GM12878 (cell line): Measurements from ENCODE around the gene TCERG1L. TPM values are rescaled to one million over a fixed set of nuclear protein-coding genes. Genes with fewer than 3 reads are reported as not detected.

Source experiments
- ATAC-seq: fragments of 200-7000 bp; cut with Tn5 transposase; 3 replicates; pipeline ENCODE4 v1.9.1; 2020; ENCODE audit warnings: mild to moderate bottlenecking, moderate library complexity
- BruUV-seq: library from RNA; stranded (reverse); fragments of 400-500 nt; replicated peaks from 2 replicates; lab custom pipeline; 2021; lab: Mats Ljungman, UMichigan
- CTCF ChIA-PET: fragments of 300-600 bp; sonication (Branson Sonifier 250); formaldehyde crosslinking; extraction: SDS; loops from one replicate; lab custom pipeline; 2021; ENCODE audit warnings: inconsistent platforms; lab: Yijun Ruan, JAX
- POLR2A ChIA-PET: fragments of 350-600 bp; formaldehyde crosslinking; extraction: SDS; loops from one replicate; lab custom pipeline; 2021; ENCODE audit warnings: inconsistent platforms; lab: Charles Lee
- RAD21 ChIA-PET: fragments of 300-600 bp; sonication (Branson Sonifier 250); formaldehyde crosslinking; loops from one replicate; lab custom pipeline; 2023; ENCODE audit warnings: antibody characterized with exemption; ENCODE audit not compliant: unreplicated experiment; lab: Charles Lee
- SMC1A ChIA-PET: fragments of 300-600 bp; sonication (Branson Sonifier 250); formaldehyde crosslinking; loops from one replicate; lab custom pipeline; 2023; ENCODE audit not compliant: unreplicated experiment, uncharacterized antibody; lab: Charles Lee
- DNase-seq: peaks from one replicate; pipeline ENCODE4 v3.0.0-alpha.2; 2011; ENCODE audit warnings: low read depth, low spot score
- FAIRE-seq: peaks from 3 replicates; lab custom pipeline; 2011; peaks lifted over from hg19 to GRCh38; lab: Jason Lieb, UNC
- H2AFZ ChIP-seq: 2 replicates; pipeline ENCODE4 v1.6.0; 2011; ENCODE audit warnings: low read depth, low read length, control low read depth; ENCODE audit not compliant: control insufficient read depth
- H3K27ac ChIP-seq: 2 replicates; pipeline ENCODE4 v1.5.1; 2011; ENCODE audit warnings: control low read depth; ENCODE audit not compliant: control insufficient read depth, insufficient read depth
- H3K27me3 ChIP-seq, 2 experiments: replicated peaks in 1 of 2; 2 replicates each; pipeline versions ENCODE4 v1.6.0 to v1.6.1; 2011; ENCODE audit warnings: low read length in 1 of 2; ENCODE audit not compliant: control insufficient read depth in 2 of 2, insufficient read depth in 2 of 2
- H3K36me3 ChIP-seq, 2 experiments: 2 replicates each; pipeline ENCODE4 v1.5.1; 2011; ENCODE audit warnings: low read length in 1 of 2; ENCODE audit not compliant: control insufficient read depth in 2 of 2, insufficient read depth in 2 of 2
- H3K4me1 ChIP-seq: 2 replicates; pipeline ENCODE4 v1.6.1; 2011; ENCODE audit warnings: mild to moderate bottlenecking, low read length, moderate library complexity, mixed read lengths; ENCODE audit not compliant: control insufficient read depth, insufficient read depth
- H3K4me2 ChIP-seq: 2 replicates; pipeline ENCODE4 v1.6.0; 2011; ENCODE audit warnings: control low read depth; ENCODE audit not compliant: control insufficient read depth, insufficient read depth
- H3K4me3 ChIP-seq: fragments of 200-600 bp; sonication (generic); 2 replicates; pipeline ENCODE4 v1.5.1; 2016
- H3K79me2 ChIP-seq: 2 replicates; pipeline ENCODE4 v1.6.0; 2011; ENCODE audit warnings: low read length; ENCODE audit not compliant: control insufficient read depth, insufficient read depth
- H3K9ac ChIP-seq: 2 replicates; pipeline ENCODE4 v1.8.0; 2011; ENCODE audit warnings: low read length, control low read depth, mixed read lengths; ENCODE audit not compliant: control insufficient read depth, insufficient read depth
- H3K9me3 ChIP-seq: replicated peaks from 3 replicates; pipeline ENCODE4 v1.5.1; 2011; ENCODE audit warnings: mild to moderate bottlenecking, low read length; ENCODE audit not compliant: control insufficient read depth, insufficient read depth
- H4K20me1 ChIP-seq: 2 replicates; pipeline ENCODE4 v1.6.0; 2011; ENCODE audit not compliant: control insufficient read depth, insufficient read depth
- BHLHE40 ChIP-seq, 2 experiments: fragments of 450-650 bp in 1 of 2; IDR thresholded peaks; 2 replicates each; pipeline ENCODE4 v1.6.1; 2011 to 2017; ENCODE audit warnings: low read depth in 2 of 2, borderline replicate concordance in 1 of 2, improper control_type of control experiment in 1 of 2, low read length in 1 of 2, mild to moderate bottlenecking in 1 of 2
- HDAC6 ChIP-seq: fragments of 200-600 bp; sonication (generic); IDR thresholded peaks from one replicate; pipeline ENCODE4 v1.8.0; 2017; ENCODE audit warnings: antibody characterized with exemption; ENCODE audit not compliant: unreplicated experiment
- KLF5 ChIP-seq: fragments of 450-650 bp; IDR thresholded peaks from 2 replicates; pipeline ENCODE4 v1.6.1; 2014; ENCODE audit warnings: mild to moderate bottlenecking; ENCODE audit not compliant: partially characterized antibody
- PKNOX1 ChIP-seq: fragments of 450-650 bp; IDR thresholded peaks from 2 replicates; pipeline ENCODE4 v1.6.1; 2016; ENCODE audit warnings: mild to moderate bottlenecking
- TCF3 ChIP-seq: IDR thresholded peaks from 2 replicates; pipeline ENCODE4 v1.6.1; 2012; ENCODE audit warnings: low read depth, mild to moderate bottlenecking, low read length, borderline replicate concordance; ENCODE audit not compliant: insufficient read depth
- WRNIP1 ChIP-seq: IDR thresholded peaks from 2 replicates; pipeline ENCODE4 v1.6.1; 2011; ENCODE audit warnings: low read depth, low read length, improper control_type of control experiment, borderline replicate concordance
- ZNF592 ChIP-seq: fragments of 450-650 bp; IDR thresholded peaks from 2 replicates; pipeline ENCODE4 v1.6.1; 2017; ENCODE audit warnings: mild to moderate bottlenecking, moderate library complexity
- ZSCAN29 ChIP-seq: fragments of 450-650 bp; IDR thresholded peaks from 2 replicates; pipeline ENCODE4 v1.6.1; 2017; ENCODE audit warnings: mild to moderate bottlenecking, moderate library complexity
- WGBS: methylation state at CpG from one replicate; pipeline ENCODE4 v1.1.6; 2016; ENCODE audit warnings: low lambda C conversion rate; ENCODE audit not compliant: insufficient replicate concordance, insufficient coverage; ENCODE audit errors: missing lambda C conversion rate; 5-methylcytosine and 5-hydroxymethylcytosine counted together
- in situ Hi-C: fragments of 300-500 bp; cut with MboI; formaldehyde crosslinking; loops from 9 replicates; pipeline ENCODE4 v1.14.3; 2018; ENCODE audit warnings: mixed read lengths
- intact Hi-C: fragments of 100-400 bp; cut with micrococcal nuclease; formaldehyde crosslinking; loops from one replicate; pipeline ENCODE4 v1.14.2; 2022; ENCODE audit not compliant: unreplicated experiment
- polyA plus RNA-seq, 11 experiments: library from polyadenylated mRNA; depleted of rRNA in 4 of 11; unstranded in 6 of 11; stranded (reverse) in 5 of 11; fragments of >200 nt; fragmentation: Nextera tagmentation in 4 of 11; fragmentation: Illumina TruSeq in 1 of 11; extraction: Ambion mirVana in 4 of 11; extraction: Trizol in 1 of 11; gene quantifications; 1 replicate in 1 of 11; 2 replicates in 10 of 11; pipeline versions ENCODE4 v1.2.1 to v1.2.3, GENCODE V29; 2011 to 2016; ENCODE audit warnings: inconsistent platforms in 2 of 11, missing spikeins in 2 of 11, low read depth in 1 of 11
- total RNA-seq, 4 experiments: library from RNA; depleted of rRNA in 3 of 4; stranded (reverse); fragments of >200 nt in 3 of 4; fragmentation: Illumina TruSeq in 1 of 4; extraction: Trizol in 1 of 4; gene quantifications; 2 replicates each; pipeline versions ENCODE4 v1.2.1 to v1.2.3, GENCODE V29; 2013 to 2021

The TCERG1L gene
- total and polyA plus RNA-seq, 10 of the 15 experiments (the other 5 are each of a cell fraction or from before 2014, with no cell fraction given), result not detected

- no peak overlapping the region for H2AFZ ChIP-seq
- ChIA-PET CTCF (no interaction called here), RAD21 (no interaction called here), POLR2A (no interaction called here), SMC1A (no interaction called here)
- no peaks in the 10 kb centered on the region for H3K79me2 ChIP-seq
- TF ChIP-seq PKNOX1, result no peak
- H3K4me1 ChIP-seq, result no peaks in the 10 kb centered on the region
- no peaks in the 10 kb centered on the region; the same call in 2 of the 3 replicates for H3K9me3 ChIP-seq
- BruUV-seq, result no TSS peak
- H3K27me3 ChIP-seq, result no peaks in the 10 kb centered on the region
- no peaks in the 10 kb centered on the region for H4K20me1 ChIP-seq
- no peak overlapping the region for H3K4me3 ChIP-seq
- no peak overlapping the region for H3K9ac ChIP-seq
- no peak overlapping the region for H3K4me2 ChIP-seq
- intact Hi-C loops (no loop called here), in situ Hi-C loops (no loop called here)
- no peak for FAIRE-seq
- WGBS, result 31% methylated on average over 11 of the region's 11 CpGs
- DNase-seq, result no peak
- no peak overlapping the region for H3K27ac ChIP-seq
- ATAC-seq, result no peak
- no peaks in the 10 kb centered on the region for H3K36me3 ChIP-seq
Measured at GRCh38 chr10:131220601-131221171, 90.8 kb downstream of the TCERG1L start.

GRCh38 chr10:131219955-131220489 lies 91.5 kb downstream of the TCERG1L start:
- intact Hi-C loops, result no loop called here
- DNase-seq (no peak), ATAC-seq (no peak), FAIRE-seq (no peak)
- H3K9me3 ChIP-seq, result no peaks in the 10 kb centered on the region; the same call in 2 of the 3 replicates
- ChIA-PET SMC1A (no interaction called here), POLR2A (no interaction called here), RAD21 (no interaction called here), CTCF (no interaction called here)
- H3K27me3 ChIP-seq, result no peaks in the 10 kb centered on the region; a peak in 1 of 4 replicates
- no peaks in the 10 kb centered on the region for H3K79me2 ChIP-seq
- in situ Hi-C loops, result no loop called here
- no peaks in the 10 kb centered on the region for H3K4me1 ChIP-seq
- no peaks in the 10 kb centered on the region for H4K20me1 ChIP-seq
- H3K27ac ChIP-seq, result no peak overlapping the region
- H3K9ac ChIP-seq, result no peak overlapping the region
- WGBS, result 33% methylated on average over 15 of the region's 15 CpGs
- H3K36me3 ChIP-seq, result no peaks in the 10 kb centered on the region
- no peak overlapping the region for H3K4me3 ChIP-seq
- BruUV-seq, result no TSS peak
- H2AFZ ChIP-seq, result no peak overlapping the region
- H3K4me2 ChIP-seq, result no peak overlapping the region
- TF ChIP-seq ZNF592, result no peak
- no peak for TF ChIP-seq BHLHE40 (IDR thresholded peaks at IDR 0.05; ENCODE audit: borderline replicate concordance in 1 of 2, low read depth in 2 of 2, low read length in 1 of 2)
- no peak for TF ChIP-seq KLF5
- TF ChIP-seq TCF3, result no peak
- TF ChIP-seq HDAC6, result no peak
- TF ChIP-seq ZSCAN29, result no peak
- no peak for TF ChIP-seq WRNIP1
